Fibroblast of upper back skin (primary cell): ENCODE results near the gene COPB2.
A peak's percentile ranks its signal among the peaks of the same experiment; 100 is the strongest.
"Not testable (repeated sequence)": the region's sequence is repeated elsewhere in the genome, so short reads cannot be mapped to it uniquely, and the experiment has no call there.

ENCODE experiments used
- DNase-seq: peaks from one replicate; pipeline ENCODE4 v3.0.0-alpha.2; 2013

COPB2 gene

DNA sequence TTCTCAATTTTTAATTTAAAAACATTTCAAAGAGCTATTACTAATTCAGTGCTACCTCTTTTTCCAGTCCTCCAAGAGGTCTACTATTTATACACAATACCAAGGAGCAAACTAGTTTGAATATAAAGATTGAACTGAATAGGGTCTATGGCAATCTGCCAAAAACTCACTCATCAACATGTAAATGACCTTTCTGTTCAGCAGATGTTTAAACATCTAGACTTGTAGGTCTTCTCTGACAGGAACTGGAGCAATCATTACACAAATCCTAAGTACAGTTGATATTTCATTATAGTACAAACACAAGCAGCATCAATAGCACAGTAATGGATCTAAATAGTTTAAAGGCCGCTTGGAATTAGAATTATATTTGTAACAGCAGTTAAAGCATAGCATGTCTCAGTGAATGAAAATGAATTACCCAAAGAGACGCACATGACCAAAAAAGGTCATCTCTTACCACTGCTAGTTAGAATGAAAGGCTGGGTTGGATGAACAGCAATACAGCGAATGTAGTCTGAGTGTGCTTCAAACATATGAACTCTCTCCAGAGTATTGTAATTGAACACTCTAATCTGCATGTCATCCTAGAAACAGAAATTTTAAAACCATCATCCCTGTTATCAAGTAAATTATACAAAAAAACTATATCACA is 10.7 kb downstream of the COPB2 start:
- peak; percentile 14 for DNase-seq

DNA sequence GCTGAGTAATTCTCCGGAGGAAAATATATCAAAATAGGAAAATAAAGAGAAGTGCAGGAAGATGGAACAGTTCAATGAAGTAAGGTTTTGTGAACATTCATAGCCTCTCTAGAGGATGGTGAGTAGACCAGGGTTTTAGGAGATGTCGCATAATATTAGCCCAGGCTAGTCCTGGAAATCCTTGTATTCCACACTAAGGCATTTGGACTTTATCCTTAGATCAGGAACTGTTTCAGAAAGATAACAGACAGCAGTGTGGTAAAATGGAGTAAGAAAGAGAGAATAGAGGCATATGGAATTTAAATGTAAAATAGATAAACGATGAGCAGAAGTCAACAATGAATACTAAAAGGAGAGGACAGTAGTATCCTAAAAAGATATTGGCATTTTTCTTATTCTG is 12.1 kb downstream of the COPB2 start:
- DNase-seq: no peak

DNA sequence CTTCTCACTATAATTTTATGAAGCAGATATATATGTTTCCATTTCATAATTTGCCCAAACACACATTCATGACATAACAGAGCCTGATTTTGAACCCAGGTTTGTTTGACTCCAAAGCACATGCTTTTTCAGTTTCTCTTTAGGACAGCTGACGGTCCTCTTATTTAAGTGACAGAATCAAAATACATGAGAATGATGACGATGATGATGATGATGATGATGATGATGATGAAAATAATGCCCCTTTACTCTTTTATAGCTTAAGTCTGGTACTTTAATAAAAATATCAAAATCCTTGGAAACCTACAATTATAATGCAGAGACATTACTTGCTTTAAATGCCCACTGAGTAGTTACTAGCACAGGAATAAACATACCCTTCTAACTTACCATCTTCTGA is 15.3 kb downstream of the COPB2 start:
- DNase-seq: no peak

DNA sequence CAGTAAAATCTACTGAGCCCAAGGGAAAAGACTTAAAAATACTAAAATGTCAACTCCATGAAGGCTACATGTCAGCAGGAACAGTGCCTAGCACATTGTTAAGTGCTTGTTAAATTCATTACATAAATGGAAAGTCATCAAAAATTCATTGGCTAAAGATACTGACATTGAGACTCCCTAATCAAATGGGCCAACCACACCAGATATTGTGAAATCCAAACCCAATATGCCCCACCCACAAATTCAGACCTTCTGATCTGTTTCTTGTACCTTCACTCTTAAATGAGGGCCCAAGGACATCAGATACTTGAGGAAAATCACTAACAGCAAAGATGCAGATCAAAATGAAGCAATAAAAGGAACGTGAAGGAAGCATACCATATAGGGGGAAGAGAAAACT is 24.9 kb downstream of the COPB2 start:
- DNase-seq: no peak

DNA sequence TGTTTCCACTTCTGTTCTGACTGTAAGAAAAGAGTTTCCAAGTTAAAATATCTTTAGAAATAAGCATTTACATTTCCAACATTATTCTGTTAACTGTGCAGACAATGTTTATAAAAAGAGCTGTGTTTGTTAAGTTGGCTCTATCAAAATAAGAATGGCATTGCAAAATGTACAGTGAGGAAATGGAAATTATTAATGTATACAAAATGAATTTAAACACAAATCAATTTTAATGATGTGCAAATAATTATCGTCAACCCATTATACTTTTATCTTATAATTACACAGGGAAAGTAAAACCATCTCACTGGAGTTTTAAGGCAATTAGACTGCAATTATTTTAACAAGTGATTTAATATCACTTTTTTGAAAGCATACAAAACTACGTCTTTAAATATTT is 28.2 kb downstream of the COPB2 start:
- no peak for DNase-seq

DNA sequence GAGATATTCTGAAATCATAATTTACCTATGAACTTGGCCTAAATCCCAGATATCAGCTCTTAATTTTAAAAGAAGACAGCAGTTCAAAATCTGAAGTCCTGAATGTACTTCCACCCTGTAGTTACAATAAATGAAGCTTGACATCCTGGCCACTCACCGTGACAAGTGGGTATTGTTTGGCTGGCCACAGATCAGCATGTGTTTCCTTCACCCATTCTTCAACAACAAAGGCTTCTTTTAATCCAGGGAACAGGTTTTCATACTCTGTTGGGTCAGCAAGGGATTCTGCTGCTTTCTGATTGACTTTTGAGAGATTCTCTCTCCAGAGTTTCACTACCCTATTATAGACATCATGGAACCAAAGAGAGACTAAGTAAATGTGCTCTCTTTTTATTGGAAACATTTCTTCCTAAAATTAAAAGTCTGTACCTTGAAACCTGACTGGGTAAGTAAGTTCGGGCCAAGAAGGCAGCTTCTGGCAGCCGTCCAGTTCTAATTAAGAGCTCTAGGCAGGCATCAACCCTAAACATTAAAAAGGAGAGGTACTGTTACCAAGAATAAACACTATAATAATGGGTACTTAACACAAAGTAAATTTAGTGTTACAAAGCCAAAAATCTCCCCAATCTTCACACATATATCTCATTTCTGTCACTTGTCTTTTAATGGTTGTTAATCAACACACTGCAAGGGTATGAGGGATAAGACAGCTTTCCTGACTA is 30.4 kb downstream of the COPB2 start:
- no peak for DNase-seq

DNA sequence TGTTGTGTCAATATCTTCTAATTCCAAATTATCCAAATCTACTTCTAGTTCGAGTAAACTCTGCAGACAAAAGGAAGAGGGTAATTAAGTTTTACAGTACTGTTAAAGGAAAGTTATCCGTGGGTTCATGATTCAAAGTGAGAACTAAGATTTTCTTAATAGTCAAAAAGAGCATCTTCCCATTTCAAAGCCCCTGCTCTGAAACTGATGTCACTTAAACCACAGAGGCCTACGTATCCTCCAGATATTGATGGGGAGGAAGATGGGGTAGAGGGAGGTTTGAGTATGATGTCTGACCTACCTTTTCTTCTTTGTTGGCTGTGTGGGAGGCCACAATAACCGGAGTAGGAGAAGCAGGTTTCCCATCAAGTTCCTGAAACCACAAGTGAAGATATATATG is 31.5 kb downstream of the COPB2 start:
- no peak for DNase-seq

DNA sequence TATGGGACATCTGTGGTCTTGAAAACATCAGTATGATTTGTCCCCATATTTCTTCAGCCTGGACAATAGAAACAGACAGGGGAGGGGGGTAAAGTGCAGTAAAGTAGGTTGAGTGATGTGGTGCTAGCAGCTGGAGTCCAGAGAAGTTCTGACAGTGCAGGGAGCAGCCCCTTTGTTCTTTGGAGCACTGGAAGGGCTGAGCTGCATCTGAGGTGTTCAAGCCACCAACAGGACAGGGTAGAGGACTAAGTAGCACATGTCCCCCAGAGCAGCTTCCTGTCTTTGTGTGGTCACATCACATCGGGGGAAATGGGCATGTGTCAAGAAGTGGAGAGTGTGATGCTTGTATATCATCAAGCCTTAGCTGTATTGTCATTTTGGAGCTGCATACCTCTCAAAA is 33.6 kb downstream of the COPB2 start:
- no peak for DNase-seq

DNA sequence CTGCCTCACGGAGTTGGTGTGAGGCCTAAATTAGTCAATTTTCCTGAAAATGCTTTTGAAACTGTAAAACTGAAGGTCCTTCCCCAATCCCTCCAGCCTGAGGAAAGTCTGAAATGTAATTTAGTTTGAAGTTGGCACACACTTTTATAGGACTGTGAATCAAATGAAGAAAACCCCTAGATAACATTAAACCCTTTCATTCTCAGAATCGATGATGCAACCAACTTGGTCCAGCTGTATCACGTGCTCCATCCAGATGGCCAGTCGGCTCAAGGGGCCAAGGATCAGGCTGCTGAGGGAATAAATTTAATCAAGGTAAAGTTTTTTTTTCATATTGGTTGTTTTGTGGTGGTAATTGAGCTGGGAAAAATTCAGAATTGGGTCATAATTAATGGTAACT is 34.0 kb downstream of the COPB2 start:
- DNase-seq: no peak

DNA sequence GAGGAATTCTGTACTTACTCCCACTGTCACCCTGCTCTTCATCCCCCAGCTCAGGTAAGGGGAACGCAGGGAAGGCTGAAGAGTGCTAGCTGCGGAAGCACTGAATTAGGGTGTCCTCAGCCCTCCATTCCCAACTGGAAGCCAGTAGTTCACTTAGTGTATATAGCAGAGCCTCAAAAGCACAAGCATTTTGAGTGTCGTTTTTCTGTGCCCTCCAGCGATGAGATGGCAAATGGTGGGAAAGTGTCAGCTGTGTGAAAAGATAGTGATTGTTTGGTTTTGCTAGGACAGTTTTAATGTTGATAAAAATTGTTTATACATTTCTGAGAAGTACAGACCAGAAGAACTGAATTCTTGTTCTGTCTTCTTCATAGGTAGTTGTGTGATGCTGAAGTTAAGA is 34.8 kb downstream of the COPB2 start:
- no peak for DNase-seq

DNA sequence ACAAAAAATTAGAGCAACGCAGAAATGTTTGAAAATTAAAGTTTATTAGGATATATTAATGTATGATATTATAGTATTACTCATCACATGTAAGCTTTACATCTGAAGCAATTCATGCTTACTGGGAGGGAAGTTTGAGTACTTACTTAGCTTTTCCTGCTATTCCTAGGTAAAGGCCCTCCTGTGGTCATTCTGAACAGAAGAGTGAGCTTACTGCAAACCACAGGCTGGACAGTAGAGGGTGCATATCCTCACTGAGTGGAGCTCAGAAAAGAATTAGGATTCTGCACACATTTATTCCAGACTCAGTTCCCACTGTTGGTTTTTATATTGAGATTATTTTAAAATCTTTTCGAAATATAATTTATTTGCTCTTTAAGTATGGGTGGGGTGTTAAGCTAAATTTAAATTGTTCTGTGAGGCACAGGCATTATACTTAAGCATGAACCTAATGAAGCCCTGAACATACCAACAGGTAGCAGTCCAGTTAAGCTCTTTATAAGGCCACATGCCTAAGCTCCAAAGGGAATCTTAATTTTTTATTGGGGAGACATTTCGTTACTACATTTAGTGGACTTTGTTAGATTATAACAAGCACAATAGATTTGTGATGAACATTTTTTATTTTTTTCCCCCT is 35.4 kb downstream of the COPB2 start:
- DNase-seq: peak; percentile 53

DNA sequence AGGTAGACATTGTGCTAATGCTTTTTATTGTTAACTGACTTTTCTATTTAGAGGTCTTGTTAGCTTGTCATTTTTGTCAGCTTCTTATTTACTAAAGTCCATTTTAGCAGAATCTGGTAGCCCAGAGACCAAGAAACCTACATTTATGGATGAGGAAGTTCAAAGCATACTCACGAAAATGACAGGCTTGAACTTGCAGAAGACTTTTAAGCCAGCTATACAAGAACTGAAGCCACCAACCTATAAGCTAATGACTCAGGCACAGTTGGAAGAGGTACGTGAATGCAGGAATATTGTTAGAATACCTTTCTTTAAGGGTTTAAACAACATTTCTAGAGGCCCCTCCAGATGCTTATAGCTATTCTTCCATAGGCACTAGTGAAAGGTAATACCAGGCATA is 42.7 kb downstream of the COPB2 start:
- no peak for DNase-seq

DNA sequence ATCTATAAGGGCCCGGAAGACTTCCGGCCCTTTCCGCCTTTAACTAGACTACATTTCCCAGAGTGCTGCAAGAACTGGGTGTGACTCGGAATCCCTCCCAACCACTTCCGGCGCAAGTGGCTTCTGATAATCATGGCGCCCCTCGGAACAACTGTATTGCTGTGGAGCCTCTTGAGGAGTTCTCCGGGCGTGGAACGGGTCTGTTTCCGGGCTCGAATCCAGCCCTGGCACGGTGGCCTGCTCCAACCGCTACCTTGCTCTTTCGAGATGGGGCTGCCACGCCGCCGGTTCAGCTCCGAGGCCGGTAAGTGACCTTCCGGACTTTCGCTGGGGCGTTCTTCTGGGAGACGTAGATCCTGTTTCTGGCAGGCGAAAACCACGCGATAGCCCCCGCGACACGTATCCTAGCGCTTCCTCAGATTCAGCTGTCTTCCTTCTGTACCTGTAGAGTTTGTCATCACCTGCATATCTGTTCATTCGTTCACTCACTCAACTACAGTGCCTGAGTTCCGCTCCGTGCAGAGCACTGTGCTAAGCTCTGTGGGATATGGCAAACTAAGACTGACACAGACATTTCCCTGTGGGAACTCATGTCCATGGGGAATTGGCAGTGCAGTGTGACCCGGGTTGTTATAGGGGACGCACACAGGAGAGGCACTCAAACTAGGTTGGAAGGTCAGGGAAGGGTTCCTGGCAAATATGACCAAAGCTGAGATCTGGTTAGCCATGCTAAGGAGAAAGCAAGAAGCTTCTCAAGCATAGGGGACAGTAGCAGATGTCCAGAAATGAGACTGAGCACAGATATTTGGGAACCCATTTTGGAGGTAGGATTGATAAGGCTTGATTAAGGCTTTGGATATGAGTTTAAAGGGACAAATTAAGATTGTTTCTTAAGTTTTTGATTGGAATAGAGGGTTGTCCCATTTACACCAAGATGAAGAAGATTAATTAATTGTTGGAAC is 45.3 kb downstream of the COPB2 start, which contains the start of gene MRPS22:
MRPS22 (plus strand) TSS at position 126 of the 962 bp plus-strand sequence; CDS start at position 133, 7 bp downstream.
- peak; percentile 88 for DNase-seq

DNA sequence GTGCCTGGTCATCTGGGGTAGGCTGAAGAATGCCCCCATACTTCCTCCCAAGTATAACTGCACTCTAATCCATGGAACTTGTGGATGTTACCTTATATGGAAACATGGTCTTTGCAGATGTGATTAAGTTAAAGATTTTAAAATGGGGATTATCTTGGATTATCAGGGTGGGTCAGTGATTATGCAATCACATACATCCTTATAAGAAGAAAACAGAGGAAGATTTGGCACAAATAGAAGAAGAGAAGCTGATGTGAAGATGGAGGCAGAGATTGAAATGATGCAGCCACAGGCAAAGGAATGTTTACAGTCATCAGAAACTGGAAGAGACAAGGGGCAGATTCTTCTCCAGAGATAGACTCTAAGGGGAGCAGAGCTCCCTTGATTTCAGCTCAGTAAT is 47.4 kb downstream of the COPB2 start:
- no peak for DNase-seq

DNA sequence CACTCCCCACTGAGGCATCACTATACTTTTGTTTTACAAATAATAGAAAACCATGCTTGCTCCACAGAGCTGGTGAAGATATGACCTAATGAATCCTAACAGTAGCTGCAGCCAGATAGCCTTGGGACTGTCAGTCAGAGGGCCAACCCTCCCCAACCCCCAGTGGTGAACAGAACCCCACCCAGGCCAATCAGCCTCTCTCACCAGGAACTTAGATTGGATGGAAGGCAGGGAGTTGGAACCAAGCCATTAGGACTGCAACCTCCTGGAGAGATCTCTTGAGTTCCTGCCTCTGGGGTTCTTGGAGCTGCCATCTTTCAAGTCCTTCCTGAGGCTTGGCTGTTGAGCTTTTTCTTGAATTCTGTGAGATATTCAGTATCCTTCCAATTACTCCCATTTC is 48.7 kb downstream of the COPB2 start:
- DNase-seq: no peak

DNA sequence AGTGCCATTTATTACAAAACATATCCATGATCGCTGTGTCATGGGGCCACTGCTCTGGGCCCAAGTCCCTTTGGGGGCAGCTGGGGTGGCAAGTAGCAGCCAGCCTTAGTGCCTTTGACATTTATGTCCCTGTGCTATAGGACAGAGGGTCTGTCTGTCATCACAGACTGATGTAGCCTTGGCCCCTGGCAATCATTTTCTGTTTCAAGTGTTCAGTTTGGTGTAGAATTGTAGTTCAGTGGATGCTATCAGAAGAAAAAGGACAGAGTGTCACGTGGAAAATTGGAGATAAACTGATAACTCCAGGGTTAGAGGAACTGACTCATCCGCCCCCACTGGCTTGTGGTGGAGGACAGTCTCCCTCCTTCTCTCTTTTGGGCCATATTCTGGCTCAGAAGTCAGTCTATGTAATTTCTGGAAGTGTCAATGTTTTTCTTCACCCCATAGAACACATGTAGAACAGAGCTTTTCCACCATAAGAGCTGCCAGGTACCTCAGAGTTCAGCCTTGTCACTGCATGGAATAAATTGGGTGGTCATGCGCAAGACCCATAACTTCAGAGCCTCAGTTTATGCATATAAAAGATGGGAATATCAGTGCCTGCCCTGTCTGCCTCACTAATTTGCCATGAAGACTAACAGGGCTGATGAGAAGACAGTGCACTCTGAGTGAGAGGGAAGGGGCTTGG is 50.1 kb downstream of the COPB2 start:
- no peak for DNase-seq

DNA sequence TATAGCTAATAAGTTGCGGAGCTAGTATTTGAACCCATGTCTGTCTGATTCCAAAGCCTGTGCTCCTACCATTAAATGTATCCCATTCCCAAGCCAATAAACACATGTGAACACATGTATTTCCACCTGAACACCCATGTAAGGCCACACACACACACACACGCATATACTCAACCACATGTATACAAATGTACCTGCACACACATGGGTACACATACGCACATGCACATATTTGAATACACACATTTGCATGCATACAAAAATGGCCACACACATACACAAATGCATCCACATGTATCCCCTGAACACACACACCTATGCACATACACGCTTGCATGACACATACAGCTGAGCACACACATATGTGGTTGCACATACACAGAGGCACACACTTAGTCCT is 51.0 kb downstream of the COPB2 start:
- no peak for DNase-seq

DNA sequence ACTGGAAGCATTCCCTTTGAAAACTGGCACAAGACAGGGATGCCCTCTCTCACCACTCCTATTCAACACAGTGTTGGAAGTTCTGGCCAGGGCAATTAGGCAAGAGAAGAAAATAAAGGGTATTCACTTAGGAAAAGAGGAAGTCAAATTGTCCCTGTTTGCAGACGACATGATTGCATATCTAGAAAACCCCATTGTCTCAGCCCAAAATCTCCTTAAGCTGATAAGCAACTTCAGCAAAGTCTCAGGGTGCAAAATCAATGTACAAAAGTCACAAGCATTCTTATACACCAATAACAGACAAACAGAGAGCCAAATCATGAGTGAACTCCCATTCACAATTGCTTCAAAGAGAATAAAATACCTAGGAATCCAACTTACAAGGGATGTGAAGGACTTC is 54.8 kb downstream of the COPB2 start:
- not testable (repeated sequence) for DNase-seq

DNA sequence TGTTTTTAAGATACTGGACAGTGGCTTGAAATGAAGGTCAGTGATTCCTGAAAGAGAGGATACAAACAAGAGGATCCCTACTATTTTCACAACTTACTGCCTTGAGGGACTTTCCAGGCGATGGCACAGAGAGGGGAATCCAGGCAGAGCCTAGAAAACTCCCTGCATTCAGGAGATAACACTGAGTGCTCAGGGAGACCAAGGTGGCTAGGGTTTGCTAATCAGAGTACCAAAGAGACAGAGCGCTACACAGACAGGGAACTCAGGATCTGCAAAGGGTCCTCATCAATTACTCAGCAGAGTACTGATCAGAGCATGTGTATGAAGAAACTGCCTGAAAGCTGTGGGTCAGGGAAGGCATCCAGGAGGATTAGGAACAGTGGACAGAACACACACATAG is 57.4 kb downstream of the COPB2 start:
- DNase-seq: no peak

DNA sequence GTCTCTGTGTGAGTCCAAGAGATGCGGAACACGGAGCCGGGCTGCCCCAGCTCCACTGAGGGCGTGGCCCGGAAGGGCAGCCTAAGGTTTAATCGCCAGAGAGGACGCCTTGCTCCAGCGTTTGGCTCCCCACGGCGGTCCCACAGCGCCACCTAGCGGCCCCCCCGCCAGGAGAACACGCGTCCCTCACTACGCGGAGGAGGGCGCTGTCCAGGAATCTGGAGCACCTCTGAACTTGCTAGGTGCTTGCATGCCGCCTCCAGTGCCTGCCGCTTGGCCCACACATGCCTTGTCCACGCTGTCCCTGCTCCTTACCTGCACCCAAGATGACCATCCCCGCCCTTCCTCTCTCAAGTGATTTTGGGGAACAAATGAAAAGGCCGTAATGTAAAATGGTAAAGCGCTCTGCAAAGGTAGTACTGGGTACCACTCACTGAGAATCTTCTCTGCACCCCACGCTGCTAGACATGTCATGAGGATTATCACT is 60.0 kb downstream of the COPB2 start:
- DNase-seq: peak; percentile 71

DNA sequence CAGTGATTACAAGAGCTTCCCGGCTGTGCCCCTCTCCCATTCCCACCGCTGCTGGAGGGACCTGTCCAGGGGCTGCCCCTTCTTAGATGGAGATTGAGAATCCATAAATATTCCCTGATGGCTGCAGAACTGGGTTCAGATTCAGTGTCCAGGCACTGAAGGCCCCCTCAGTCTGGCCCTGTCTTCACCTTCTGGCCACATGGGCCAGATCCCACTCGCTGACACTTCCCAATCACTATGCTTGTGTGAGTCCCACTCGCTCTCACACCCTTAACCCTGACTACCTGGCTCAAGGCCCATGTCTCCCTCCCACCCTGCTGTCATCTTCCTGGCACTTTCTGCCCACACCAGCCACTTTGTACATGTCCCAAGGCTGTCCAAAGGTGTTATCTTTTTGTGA is 61.1 kb downstream of the COPB2 start:
- DNase-seq: no peak

DNA sequence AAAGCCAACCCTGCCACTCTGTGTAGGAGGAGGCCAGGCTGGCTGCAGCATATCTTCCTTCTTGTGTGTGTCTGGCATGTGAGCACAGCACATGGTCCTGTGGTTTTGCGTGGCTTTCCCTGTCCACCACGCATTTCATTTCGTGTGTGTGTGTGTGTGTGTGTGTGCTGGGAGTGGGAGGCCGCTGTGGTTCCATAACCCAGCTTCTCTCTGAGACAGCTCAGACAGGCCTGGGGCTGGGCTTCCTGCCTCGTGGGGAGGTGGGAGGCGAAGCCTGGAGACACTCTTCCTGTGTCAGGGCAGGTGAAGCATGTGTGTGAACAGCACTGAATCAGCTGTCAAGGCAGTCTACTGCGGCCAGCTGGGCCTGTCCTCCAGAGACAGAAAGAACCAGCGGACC is 61.6 kb downstream of the COPB2 start:
- DNase-seq: no peak
